ENCODE measurements around the gene SLC29A4.

DNA sequence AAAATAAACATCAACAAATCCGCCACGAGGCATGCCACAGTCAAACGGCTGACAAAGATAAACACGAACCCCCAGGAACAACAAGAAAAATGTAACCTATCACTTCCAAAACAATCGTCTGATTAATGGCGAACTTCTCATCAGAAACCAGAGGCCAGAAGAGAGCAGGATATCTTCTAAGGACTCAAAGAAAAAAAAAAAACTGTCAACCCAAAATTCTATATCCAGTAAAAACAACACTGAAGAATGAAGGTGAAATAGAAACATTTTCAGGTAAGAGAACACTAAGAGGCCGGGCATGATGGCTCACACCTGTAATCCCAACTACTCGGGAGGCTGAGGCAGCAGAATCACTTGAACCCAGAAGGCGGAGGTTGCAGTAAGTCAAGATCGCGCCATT lies 54.3 kb downstream of the SLC29A4 start:
- TF ChIP-seq, protein P1, sequence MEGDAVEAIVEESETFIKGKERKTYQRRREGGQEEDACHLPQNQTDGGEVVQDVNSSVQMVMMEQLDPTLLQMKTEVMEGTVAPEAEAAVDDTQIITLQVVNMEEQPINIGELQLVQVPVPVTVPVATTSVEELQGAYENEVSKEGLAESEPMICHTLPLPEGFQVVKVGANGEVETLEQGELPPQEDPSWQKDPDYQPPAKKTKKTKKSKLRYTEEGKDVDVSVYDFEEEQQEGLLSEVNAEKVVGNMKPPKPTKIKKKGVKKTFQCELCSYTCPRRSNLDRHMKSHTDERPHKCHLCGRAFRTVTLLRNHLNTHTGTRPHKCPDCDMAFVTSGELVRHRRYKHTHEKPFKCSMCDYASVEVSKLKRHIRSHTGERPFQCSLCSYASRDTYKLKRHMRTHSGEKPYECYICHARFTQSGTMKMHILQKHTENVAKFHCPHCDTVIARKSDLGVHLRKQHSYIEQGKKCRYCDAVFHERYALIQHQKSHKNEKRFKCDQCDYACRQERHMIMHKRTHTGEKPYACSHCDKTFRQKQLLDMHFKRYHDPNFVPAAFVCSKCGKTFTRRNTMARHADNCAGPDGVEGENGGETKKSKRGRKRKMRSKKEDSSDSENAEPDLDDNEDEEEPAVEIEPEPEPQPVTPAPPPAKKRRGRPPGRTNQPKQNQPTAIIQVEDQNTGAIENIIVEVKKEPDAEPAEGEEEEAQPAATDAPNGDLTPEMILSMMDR (IDR thresholded peaks at IDR 0.05): no peak
- no peak for TF ChIP-seq POLR2A (IDR thresholded peaks at IDR 0.05)
